ENCODE results near the gene RIPOR1.
"Not testable (repeated sequence)": the region's sequence is repeated elsewhere in the genome, so short reads cannot be mapped to it uniquely, and the experiment has no call there.

RIPOR1 gene

GRCh38 chr16:67489401-67490083 is 39.1 kb upstream of the RIPOR1 start:
- Histone ChIP-seq H3K27me3 (ENCODE audit: control insufficient read depth in 1 of 2, insufficient read depth in 2 of 2, low read length in 2 of 2) (no peaks in the 10 kb centered on the region), H3K27ac (ENCODE audit: low read depth, low read length) (no peak overlapping the region), H3K9me3 (ENCODE audit: control insufficient read depth in 1 of 2, low read length in 2 of 2) (no peaks in the 10 kb centered on the region), H3K9ac (ENCODE audit: low read depth in 1 of 2, low read length in 2 of 2) (peak overlapping the region in 1 of 2 donors; percentile 17), H3K36me3 (ENCODE audit: control insufficient read depth in 1 of 2, insufficient read depth in 2 of 2, low read length in 2 of 2) (peaks cover 0 to 1% of the 10 kb centered on the region in 2 donors), H3K4me1 (ENCODE audit: control insufficient read depth in 1 of 2, insufficient read depth in 2 of 2, low read length in 2 of 2) (peaks cover 14 to 16% of the 10 kb centered on the region in 2 donors), H3K4me3 (ENCODE audit: low read depth in 1 of 2, low read length in 2 of 2) (no peak overlapping the region)

DNA sequence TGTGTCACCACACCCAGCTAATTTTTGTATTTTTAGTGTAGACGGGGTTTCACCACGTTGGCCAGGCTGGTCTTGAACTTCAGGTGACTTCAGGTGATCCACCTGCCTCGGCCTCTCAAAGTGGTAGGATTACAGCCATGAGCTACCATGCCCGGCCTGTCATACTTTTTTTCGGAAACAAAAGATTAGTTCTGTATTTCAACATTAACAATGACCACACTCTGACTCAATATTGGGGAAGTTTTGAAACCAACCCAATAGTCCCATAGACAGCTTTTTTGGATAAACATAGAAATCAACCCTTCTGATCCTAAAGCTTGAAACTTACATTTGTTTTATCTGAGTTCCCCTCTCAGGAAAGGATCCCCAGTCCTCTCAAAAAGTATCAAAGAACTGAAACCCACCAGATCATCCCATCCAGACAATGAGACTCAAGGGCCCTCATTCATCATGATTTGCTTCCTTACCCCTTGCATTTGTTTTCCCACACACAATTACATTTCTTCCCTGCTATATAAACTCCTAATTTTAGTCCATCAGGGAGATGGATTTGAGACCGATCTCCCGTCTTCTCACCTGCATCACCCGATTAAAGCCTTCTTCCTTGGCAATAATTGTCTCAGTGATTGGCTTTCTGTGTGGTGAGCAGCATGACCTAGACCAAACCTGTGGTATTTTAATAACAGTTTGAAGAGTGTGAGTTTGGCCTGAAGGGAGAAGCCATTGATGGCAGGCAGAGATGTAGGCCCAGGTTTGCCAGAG is 38.1 kb upstream of the RIPOR1 start:
- H3K27me3 ChIP-seq (ENCODE audit: control insufficient read depth in 1 of 2, insufficient read depth in 2 of 2, low read length in 2 of 2) = no peaks in the 10 kb centered on the region
- H3K4me3 ChIP-seq (ENCODE audit: low read depth in 1 of 2, low read length in 2 of 2) = no peak overlapping the region
- no peak overlapping the region for H3K9ac ChIP-seq (ENCODE audit: low read depth in 1 of 2, low read length in 2 of 2)
- H3K36me3 ChIP-seq (ENCODE audit: control insufficient read depth in 1 of 2, insufficient read depth in 2 of 2, low read length in 2 of 2) = no peaks in the 10 kb centered on the region
- H3K27ac ChIP-seq (ENCODE audit: low read depth, low read length) = no peak overlapping the region
- H3K9me3 ChIP-seq (ENCODE audit: control insufficient read depth in 1 of 2, low read length in 2 of 2) = no peaks in the 10 kb centered on the region
- peaks cover 14 to 16% of the 10 kb centered on the region in 2 donors for H3K4me1 ChIP-seq (ENCODE audit: control insufficient read depth in 1 of 2, insufficient read depth in 2 of 2, low read length in 2 of 2)

DNA sequence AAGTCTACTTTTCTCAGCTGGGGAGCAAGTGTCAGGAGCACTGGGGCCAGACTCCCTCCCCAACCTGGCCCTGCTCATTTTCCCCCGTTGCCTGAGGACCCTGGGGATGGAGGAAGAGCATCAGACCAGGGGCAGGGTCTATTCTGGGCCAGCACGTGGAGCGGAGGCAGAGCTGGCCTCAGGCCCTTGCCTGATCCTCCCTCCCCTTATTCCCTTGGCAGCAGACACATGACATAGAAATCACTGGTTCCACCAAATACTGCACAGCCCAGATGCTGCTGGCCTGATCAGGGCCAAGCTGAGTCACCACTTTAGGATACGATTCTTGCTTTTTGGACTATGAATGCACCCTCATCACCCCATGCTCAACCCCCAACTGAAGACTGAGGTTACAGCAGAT is 29.5 kb upstream of the RIPOR1 start:
- Histone ChIP-seq H3K4me3 (ENCODE audit: low read depth in 1 of 2, low read length in 2 of 2) (no peak overlapping the region), H3K27ac (ENCODE audit: low read depth, low read length) (no peak overlapping the region), H3K9me3 (ENCODE audit: control insufficient read depth in 1 of 2, low read length in 2 of 2) (no peaks in the 10 kb centered on the region), H3K27me3 (ENCODE audit: control insufficient read depth in 1 of 2, insufficient read depth in 2 of 2, low read length in 2 of 2) (no peaks in the 10 kb centered on the region), H3K36me3 (ENCODE audit: control insufficient read depth in 1 of 2, insufficient read depth in 2 of 2, low read length in 2 of 2) (no peaks in the 10 kb centered on the region), H3K4me1 (ENCODE audit: control insufficient read depth in 1 of 2, insufficient read depth in 2 of 2, low read length in 2 of 2) (no peaks in the 10 kb centered on the region), H3K9ac (ENCODE audit: low read depth in 1 of 2, low read length in 2 of 2) (no peak overlapping the region)

DNA sequence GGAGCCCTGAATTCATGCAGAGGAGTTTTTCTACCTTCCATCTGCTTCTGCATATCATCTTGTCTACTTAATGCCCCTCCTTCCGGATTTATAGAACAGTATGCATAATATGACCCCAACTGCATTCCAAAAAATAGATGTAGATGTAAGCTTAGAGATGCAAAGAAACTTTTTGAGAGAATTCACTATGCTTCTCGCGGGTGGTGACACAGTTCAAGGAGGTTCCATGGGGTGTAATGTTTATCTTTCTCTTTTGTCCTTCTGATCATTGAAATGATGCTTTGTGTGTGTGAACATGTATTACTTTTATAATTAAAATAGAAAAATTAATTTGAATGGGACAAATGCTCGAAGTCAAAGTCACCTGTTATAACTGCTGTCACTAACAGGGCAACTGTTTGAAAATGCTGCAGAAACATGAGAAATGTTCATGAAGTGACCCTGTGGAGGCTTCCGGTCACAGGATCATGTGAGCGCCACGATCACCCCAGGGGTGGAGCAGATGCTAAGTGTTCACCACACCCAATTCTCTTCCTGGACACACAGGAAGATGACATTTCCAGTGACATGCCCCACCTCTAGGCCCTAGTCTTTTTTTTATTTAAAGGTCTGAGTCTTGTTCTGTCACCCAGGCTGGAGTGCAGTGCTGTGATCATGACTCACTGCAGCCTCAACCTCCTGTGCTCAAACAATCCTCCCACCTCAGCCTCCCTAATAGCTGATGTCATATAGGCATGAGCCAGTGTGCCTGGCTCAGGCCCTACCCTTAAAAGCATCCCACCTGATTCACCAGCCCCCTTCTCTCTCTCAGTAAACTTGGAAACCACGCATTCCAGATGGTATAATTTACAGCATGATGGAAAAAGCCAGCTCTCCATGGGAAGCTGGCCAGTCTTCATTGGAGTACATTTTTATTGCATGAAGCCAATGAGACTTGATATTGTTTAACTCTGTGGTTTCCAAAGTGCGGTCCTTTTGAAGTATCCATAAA is 24.3 kb upstream of the RIPOR1 start:
- H3K9me3 ChIP-seq (ENCODE audit: control insufficient read depth in 1 of 2, low read length in 2 of 2) = no peaks in the 10 kb centered on the region
- no peak overlapping the region for H3K4me3 ChIP-seq (ENCODE audit: low read depth in 1 of 2, low read length in 2 of 2)
- H3K36me3 ChIP-seq (ENCODE audit: control insufficient read depth in 1 of 2, insufficient read depth in 2 of 2, low read length in 2 of 2) = no peaks in the 10 kb centered on the region
- no peak overlapping the region for H3K27ac ChIP-seq (ENCODE audit: low read depth, low read length)
- H3K4me1 ChIP-seq (ENCODE audit: control insufficient read depth in 1 of 2, insufficient read depth in 2 of 2, low read length in 2 of 2) = peaks cover 0 to 5% of the 10 kb centered on the region in 2 donors
- H3K9ac ChIP-seq (ENCODE audit: low read depth in 1 of 2, low read length in 2 of 2) = no peak overlapping the region
- H3K27me3 ChIP-seq (ENCODE audit: control insufficient read depth in 1 of 2, insufficient read depth in 2 of 2, low read length in 2 of 2) = no peaks in the 10 kb centered on the region

- Histone ChIP-seq H3K4me1 (ENCODE audit: control insufficient read depth in 1 of 2, insufficient read depth in 2 of 2, low read length in 2 of 2) (peaks cover 0 to 5% of the 10 kb centered on the region in 2 donors), H3K9me3 (ENCODE audit: control insufficient read depth in 1 of 2, low read length in 2 of 2) (no peaks in the 10 kb centered on the region), H3K36me3 (ENCODE audit: control insufficient read depth in 1 of 2, insufficient read depth in 2 of 2, low read length in 2 of 2) (no peaks in the 10 kb centered on the region), H3K27ac (ENCODE audit: low read depth, low read length) (no peak overlapping the region), H3K9ac (ENCODE audit: low read depth in 1 of 2, low read length in 2 of 2) (no peak overlapping the region), H3K27me3 (ENCODE audit: control insufficient read depth in 1 of 2, insufficient read depth in 2 of 2, low read length in 2 of 2) (no peaks in the 10 kb centered on the region), H3K4me3 (ENCODE audit: low read depth in 1 of 2, low read length in 2 of 2) (no peak overlapping the region)
Measured at GRCh38 chr16:67506468-67506867, 22.2 kb upstream of the RIPOR1 start.

DNA sequence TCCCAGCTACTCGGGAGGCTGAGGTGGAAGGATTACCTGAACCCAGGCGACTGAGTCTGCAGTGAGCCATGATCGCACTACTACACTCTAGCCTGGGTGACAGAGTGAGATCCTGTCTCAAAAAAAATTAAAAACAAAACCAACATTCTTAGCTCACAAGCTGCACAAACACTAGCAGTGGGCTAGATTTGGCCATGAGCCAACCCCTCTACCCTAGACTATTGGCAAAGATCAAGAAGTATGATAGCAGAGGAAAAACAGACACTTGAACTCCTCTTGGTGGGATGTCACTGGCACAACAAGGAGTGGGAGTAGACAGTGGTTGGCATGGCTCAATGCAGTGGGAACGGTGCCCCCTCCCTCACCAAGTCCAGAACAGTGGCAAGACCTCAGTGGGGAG is 19.6 kb upstream of the RIPOR1 start:
- H3K4me3 ChIP-seq (ENCODE audit: low read depth in 1 of 2, low read length in 2 of 2) = no peak overlapping the region
- H3K27ac ChIP-seq (ENCODE audit: low read depth, low read length) = no peak overlapping the region
- peaks cover 0 to 5% of the 10 kb centered on the region in 2 donors for H3K4me1 ChIP-seq (ENCODE audit: control insufficient read depth in 1 of 2, insufficient read depth in 2 of 2, low read length in 2 of 2)
- no peaks in the 10 kb centered on the region for H3K36me3 ChIP-seq (ENCODE audit: control insufficient read depth in 1 of 2, insufficient read depth in 2 of 2, low read length in 2 of 2)
- no peaks in the 10 kb centered on the region for H3K27me3 ChIP-seq (ENCODE audit: control insufficient read depth in 1 of 2, insufficient read depth in 2 of 2, low read length in 2 of 2)
- H3K9me3 ChIP-seq (ENCODE audit: control insufficient read depth in 1 of 2, low read length in 2 of 2) = no peaks in the 10 kb centered on the region
- no peak overlapping the region for H3K9ac ChIP-seq (ENCODE audit: low read depth in 1 of 2, low read length in 2 of 2)

- not testable (repeated sequence) for H3K9me3 ChIP-seq (ENCODE audit: control insufficient read depth in 1 of 2, low read length in 2 of 2); H3K9ac ChIP-seq (ENCODE audit: low read depth in 1 of 2, low read length in 2 of 2); H3K4me3 ChIP-seq (ENCODE audit: low read depth in 1 of 2, low read length in 2 of 2); H3K36me3 ChIP-seq (ENCODE audit: control insufficient read depth in 1 of 2, insufficient read depth in 2 of 2, low read length in 2 of 2); H3K27me3 ChIP-seq (ENCODE audit: control insufficient read depth in 1 of 2, insufficient read depth in 2 of 2, low read length in 2 of 2); H3K27ac ChIP-seq (ENCODE audit: low read depth, low read length)
- peaks cover 6 to 12% of the 10 kb centered on the region in 2 donors for H3K4me1 ChIP-seq (ENCODE audit: control insufficient read depth in 1 of 2, insufficient read depth in 2 of 2, low read length in 2 of 2)
Measured at GRCh38 chr16:67513892-67514291, 14.7 kb upstream of the RIPOR1 start.

GRCh38 chr16:67514382-67514828 is 14.2 kb upstream of the RIPOR1 start:
- H3K4me3 ChIP-seq (ENCODE audit: low read depth in 1 of 2, low read length in 2 of 2) = no peak overlapping the region
- H3K9me3 ChIP-seq (ENCODE audit: control insufficient read depth in 1 of 2, low read length in 2 of 2) = no peaks in the 10 kb centered on the region
- H3K27me3 ChIP-seq (ENCODE audit: control insufficient read depth in 1 of 2, insufficient read depth in 2 of 2, low read length in 2 of 2) = no peaks in the 10 kb centered on the region
- peaks cover 6 to 12% of the 10 kb centered on the region in 2 donors for H3K4me1 ChIP-seq (ENCODE audit: control insufficient read depth in 1 of 2, insufficient read depth in 2 of 2, low read length in 2 of 2)
- H3K27ac ChIP-seq (ENCODE audit: low read depth, low read length) = no peak overlapping the region
- H3K36me3 ChIP-seq (ENCODE audit: control insufficient read depth in 1 of 2, insufficient read depth in 2 of 2, low read length in 2 of 2) = no peaks in the 10 kb centered on the region
- no peak overlapping the region for H3K9ac ChIP-seq (ENCODE audit: low read depth in 1 of 2, low read length in 2 of 2)

- Histone ChIP-seq H3K9ac (ENCODE audit: low read depth in 1 of 2, low read length in 2 of 2) (no peak overlapping the region), H3K27me3 (ENCODE audit: control insufficient read depth in 1 of 2, insufficient read depth in 2 of 2, low read length in 2 of 2) (no peaks in the 10 kb centered on the region), H3K36me3 (ENCODE audit: control insufficient read depth in 1 of 2, insufficient read depth in 2 of 2, low read length in 2 of 2) (no peaks in the 10 kb centered on the region), H3K9me3 (ENCODE audit: control insufficient read depth in 1 of 2, low read length in 2 of 2) (no peaks in the 10 kb centered on the region), H3K27ac (ENCODE audit: low read depth, low read length) (no peak overlapping the region), H3K4me1 (ENCODE audit: control insufficient read depth in 1 of 2, insufficient read depth in 2 of 2, low read length in 2 of 2) (peaks cover 7 to 12% of the 10 kb centered on the region in 2 donors), H3K4me3 (ENCODE audit: low read depth in 1 of 2, low read length in 2 of 2) (no peak overlapping the region)
Measured at GRCh38 chr16:67516296-67517154, 12.1 kb upstream of the RIPOR1 start.
